Activated CD4-positive, alpha-beta T cell treated with anti-CD3 and anti-CD28 coated beads, Interleukin-2, amount 50 U/mL, for 16 hours (primary cell): ENCODE data around the gene FCAMR.
A peak's percentile ranks its signal among the peaks of the same experiment; 100 is the strongest.
"Not testable (repeated sequence)": the region's sequence is repeated elsewhere in the genome, so short reads cannot be mapped to it uniquely, and the experiment has no call there.

Source experiments
- DNase-seq: peaks from one replicate; pipeline ENCODE4 v3.0.0-alpha.2; 2020

The FCAMR gene

DNA sequence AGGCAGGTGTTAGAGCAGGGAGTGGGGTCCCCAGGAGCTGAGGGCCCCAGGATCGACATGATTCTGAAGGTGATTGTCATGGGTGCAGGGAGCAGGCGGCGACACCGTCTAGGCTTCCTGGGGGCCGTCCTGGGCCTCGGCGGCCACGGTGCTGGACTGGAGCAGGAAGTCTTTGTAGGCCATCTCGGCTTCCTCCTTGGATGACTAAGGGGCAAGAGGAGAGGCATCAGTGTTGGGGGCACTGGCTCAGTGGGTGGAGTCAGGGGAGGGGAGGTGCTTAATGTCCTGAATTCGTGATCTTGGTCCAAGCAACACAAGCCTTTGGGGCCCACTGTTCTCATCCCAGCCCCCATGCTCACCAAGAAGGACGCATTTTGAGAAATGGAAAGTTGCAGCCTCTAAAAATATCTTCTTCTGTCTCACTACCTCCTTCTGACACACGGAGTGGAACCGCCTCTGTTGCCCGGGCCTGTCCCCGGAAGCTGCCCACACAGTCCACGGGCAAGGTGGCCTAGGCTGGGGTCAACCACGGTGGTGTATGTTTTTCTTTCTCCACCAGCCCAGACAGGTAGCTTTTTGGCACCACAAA, 40.0 kb downstream of the FCAMR start:
- no peak for DNase-seq

DNA sequence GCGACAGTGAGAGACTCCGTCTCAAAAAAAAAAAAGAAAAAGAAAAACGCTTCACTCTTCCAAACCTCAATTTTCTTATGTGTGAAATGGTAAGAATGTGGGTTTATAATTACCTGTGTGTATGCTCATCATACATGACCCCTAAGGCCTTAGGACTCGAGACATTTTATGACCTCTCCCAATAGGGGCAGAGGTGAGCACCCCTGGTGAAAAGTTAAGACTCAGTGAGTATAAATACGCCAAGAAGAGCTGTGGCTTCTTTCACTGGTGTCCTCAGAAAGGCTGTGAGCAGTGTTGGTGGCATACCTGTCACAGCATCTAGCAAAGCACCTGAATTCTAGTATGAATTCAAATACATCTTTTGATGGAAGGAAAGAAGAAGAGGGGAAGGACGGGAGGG, 40.7 kb downstream of the FCAMR start:
- DNase-seq, result no peak

DNA sequence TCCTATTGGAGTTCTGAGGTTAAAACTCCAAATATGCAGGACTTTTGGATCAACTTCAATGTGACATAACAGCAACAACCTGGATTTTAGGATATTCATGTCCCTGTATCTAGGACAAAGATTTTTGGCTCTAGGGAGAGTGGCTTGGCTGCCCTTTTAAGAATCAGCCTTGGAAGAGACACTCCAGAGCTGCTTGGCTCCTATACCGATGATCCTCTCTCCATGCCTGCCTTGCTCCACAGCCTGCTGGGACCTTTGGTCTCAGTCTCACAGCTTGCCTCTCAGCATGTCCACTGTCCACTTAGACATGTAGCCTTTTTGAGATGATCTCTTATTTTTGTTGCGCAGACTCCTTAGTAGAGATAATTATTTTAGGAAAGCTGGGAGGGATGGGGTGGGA, 44.0 kb downstream of the FCAMR start:
- no peak for DNase-seq

DNA sequence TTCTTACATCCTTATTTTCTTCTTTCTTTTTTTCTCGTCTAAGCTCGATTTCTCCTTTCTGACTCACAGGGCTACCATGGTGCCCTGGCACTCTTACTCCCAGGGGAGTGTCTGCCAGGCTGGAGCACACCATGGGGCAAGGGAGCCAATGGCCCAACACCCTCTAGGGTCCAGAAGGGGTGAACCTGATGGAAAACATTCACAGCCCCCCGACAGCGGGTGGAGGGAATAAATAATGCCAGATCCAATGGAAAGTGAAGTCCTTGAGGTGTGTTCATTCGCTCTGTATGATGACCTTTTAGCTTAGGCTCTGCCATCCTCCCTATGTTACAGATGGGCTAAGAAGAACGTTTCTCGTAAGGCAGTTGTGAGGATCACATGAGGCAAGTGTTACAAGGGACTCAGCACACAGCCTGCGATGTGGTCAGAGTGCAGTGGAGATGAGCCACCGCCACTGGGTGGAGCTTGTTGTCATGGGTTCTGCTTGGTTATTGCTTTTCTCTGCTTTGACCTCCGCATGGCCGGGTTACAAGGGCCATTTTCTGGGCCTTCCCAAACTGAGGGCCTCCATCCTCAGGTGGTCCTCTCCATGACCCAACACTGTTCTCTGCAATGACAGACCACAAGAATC, 45.0 kb downstream of the FCAMR start:
- peak; percentile 53 for DNase-seq

DNA sequence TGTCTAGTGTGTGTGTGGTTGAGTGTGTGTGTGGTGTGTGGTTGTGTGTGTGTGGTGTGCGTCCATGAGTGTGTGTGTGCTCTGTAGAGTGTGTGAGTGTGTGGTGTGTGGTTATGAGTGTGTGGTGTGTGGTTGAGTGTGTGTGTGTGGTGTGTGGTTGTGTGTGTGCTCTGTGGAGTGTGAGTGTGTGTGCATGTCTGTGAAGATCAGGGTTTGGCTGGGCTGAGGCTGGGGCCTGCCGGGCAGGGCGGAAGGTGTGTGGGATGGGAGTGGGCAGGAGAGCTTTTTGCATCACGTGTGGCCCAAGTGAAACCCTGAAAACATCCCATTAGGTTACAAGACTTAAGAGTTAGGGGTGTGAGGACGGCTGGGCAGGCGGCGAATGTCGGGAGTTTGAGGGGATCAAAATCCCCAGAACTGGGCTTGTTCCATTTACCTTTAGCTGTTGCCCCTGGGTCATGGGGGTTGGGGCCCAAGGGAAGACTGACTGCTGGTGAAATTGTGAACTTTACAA, 45.6 kb downstream of the FCAMR start:
- DNase-seq, result no peak

DNA sequence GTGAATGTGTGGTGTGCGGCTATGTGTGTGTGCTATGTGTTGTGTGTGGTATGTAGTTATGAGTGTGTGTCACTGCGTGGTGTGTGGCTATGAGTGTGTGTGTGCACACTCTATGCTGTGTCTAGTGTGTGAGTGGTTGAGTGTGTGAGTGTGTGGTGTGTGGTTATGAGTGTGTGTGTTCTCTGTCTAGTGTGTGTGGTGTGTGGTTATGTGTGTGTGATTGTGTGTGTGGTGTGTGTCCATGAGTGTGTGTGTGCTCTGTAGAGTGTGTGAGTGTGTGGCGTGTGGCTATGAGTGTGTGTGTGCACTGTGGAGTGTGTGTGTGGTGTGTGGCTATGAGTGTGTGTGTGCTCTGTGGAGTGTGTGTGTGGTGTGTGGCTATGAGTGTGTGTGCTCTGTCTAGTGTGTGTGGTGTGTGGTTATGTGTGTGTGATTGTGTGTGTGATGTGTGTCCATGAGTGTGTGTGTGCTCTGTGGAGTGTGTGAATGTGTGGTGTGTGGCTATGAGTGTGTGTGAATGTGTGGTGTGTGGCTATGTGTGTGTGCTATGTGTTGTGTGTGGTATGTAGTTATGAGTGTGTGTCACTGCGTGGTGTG, 46.2 kb downstream of the FCAMR start:
- not testable (repeated sequence) for DNase-seq

DNA sequence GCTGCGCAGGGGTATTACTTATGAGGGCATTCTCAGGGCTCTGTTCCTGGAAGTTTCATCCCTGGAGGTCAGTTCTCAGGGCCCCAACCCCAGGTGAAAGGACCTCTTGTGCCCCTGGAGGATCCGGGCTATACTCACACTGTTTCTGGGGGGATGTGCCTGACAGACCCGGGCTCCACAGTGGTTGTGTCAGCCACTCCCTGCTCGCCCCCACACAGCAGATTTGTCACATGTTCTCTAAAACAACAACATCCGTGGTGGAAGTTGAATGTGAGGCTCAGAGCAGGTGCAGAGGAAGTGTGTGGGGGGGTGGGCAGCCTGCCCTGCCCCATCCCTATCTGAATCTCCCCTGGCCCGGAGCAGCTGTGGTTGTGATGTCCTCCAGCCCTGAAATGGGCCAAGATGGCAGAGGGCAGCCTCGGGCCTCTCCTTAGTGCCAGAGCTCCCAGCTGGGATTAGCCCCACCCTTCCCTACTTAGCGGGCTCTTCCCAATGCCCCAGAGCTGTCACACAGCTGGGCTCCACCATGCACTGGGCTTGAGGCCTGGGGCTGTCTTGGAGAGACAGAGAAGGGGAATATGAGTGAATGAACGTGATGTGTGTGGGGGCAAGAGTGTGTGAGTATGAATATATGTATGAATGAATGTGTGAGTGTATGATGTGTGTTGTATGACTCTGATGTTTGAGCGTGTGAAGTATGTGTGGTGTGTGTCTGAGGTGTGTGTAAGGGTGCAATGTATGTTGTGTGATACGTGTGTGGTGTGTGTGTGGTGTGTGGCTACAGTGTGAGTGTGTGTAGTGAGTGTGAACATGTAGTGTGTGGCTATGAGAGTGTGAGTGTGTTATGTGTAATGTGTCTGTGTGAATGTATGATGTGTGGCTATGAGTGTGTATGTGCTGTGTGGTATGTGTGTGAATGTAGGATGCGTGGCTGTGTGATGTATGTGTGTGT, 47.0 kb downstream of the FCAMR start:
- peak; percentile 43 for DNase-seq

DNA sequence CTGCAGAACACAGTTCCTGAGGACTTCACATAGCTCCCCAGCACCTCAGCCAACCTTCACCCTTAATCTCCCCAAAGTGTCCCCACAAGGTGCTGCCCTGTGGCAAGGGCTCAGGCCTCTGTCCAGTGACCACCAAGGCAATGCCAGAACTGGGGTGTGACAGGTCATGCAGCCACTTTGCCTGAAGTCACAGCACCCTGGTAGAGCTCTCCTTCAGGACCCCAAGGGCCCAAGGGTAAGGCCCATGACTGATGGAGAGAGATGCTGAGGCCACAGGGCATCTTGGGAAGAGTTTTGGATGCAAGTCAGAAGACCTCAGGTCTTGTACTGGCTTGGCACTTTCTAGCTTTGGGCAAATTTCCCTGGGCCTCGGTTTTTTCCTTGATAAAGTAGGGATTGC, 47.7 kb downstream of the FCAMR start:
- DNase-seq, result no peak

DNA sequence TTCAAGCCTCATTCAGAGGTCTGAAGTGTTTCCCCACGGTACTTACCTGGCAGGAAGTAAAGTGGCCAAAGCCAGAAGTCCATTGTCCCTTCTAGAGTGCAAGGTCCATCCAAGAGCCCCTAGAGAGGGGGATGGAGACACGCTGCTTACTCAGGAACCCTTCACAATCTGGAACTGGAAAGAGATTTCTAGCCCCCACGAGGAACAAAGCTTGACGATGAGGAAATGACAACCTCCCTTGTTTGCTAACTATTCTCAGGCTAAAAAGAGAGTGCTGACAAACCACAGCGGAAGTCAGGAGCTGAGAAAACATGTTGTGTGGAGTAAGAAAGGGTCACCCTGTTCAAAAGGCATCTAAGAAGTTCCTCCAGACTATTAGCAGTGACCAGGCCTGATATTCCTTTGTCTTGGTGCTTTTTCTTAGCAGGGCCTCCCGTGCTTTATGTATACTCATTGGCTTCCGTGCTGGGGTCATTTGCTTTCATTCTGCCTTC, 48.4 kb downstream of the FCAMR start, which contains the start of gene FCMR:
FCMR (minus strand) TSS at position 170 of the 494 bp plus-strand sequence; CDS start at position 83, 87 bp downstream.
- DNase-seq, result peak; percentile 61

DNA sequence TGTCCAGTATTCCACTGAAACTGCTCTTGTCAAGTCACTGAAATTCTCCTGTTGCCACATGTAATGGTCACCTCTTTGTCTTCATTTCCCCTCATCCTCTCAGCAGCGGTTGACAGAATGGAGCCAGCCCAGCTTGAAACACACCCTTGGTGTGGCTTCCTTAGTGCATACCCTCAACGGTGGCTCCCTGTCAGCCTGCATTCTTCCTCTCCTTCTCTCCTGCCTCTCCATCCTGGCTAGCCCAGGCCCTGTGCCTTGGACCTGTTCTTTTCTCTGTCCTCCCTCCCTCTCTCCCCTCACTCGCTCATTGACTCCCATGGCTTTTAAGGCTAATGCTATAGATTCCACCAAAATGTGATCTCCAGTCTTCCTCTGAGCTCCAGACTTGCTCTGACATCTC, 52.2 kb downstream of the FCAMR start:
- DNase-seq, result no peak

DNA sequence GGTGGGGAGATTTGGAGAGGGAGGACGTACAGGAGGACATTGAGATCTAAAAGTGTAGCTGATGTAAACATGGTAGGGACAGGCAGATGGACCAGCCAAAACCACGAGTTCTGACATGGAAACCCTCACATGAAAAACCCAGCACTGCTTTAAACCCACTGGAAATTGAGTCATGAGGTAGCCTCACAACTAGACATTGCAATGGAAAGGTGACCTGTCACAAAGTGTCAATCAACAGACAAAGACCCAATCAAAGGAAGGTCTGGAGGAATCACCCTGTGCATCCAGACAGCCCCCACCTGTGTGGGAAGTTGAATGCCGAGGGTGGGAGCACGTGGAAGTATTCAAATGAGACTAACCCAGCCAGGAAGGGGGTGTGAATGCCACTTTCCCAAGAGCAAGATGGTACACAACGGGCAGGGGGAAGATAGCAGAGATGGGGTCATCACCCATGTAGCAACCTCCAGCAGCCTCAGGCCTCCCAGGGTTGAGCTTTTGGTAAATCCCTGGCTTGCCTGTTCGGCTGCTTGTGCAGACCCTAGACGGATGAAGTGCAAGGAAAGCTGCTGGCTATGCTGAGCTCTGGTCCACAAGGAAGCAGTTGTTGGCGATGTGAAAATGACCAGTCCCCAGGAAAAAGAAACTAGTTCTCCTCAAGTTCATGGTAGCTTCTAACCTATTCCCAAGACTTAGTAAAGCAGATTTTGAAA, 54.1 kb downstream of the FCAMR start:
- no peak for DNase-seq

DNA sequence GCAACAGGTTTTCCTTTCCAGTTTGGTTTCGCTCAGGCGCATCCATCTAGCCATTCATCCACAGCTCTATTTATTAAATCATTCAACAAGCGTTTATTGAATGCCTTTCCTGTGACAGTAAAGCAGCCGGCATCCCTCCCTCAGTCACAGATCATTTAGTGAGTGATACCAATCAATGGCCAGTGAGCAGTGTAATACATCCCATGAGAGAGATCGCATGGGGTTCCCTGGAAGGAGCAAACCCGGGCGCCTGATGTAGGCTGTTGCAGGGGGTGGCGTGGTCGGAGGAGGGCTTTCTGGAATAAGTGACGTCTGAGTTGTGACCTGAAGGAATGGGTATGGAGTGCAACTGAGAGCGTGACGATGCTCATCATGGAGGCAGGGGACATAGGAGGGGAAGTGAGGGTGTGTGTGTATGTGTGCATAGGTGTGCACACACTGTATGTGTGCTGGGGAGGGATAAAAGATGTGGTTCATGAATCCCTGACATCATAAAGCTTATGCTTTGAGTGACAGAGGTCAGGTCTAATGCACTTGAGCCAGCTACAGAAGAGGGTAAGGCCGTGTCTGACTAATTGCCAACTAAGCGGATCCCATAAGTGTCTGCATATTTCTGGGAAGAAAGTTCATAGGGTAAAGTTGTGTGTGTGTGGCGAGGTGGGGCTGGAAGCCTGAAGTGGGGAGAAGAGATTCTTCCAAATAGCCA, 55.1 kb downstream of the FCAMR start:
- DNase-seq, result no peak

DNA sequence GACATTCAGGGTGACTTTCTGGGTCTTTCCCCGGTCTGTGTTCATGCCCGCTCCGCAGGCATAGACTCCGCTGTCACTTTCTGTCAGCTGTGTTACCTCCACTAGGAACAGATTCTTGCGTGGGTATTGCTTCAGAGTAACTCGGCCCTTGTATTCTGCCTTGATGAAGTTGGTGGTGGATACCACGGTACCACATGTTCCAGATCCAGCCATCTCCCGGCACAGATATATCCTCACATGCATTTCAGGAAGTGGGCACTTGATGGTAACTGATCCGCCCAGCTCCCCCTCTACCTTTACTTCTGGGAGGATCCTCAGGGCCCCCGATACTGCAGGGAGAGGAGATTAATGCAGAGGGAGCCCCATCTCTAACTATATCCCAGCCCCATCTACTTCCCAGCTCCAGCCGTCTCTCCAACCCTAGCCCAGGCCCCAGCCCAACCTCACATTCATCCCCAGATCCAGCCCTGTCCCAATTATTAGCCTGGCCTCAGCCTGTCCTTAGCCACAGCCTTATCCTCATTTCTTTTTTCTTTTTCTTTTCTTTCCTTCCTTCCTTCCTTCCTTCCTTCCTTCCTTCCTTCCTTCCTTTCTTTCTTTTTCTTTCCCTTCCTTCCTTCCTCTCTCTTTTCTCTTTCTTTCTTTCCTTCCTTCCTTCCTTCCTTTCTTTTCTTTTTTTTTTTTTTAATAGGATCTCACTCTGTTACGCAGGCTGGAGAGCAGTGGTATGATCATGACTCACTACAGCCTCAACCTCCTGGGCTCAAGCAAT, 56.3 kb downstream of the FCAMR start:
- DNase-seq, result no peak

DNA sequence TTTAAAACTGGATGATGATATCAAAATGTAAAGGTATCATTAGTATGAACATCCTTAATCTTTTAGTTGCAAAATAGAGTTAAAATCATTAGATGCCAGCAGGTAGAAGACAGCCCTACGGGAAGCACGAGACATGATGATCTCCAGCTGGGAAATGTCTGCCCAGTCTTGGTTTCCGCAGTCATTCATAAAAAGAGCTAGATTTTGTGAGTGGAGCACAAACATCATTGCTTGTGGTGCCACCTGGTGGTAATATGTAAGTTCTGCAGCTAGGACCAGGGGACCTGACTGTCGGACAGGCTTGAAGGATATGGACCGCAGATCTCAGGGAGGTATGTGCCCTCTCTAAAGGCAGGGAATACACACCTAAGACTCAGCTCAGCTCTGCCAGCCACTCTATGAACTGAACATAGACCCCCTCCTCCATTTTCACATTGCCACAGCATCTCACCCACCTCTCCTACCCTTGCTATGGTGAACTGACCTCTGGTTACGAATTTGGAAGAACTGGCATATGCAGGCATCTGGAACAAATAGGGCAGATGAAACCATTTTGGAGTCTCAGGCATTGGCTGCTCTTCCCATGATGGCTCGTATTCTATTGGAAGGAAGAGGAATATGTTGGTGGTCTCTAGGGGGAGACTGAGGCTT, 57.7 kb downstream of the FCAMR start:
- DNase-seq, result peak; percentile 83

DNA sequence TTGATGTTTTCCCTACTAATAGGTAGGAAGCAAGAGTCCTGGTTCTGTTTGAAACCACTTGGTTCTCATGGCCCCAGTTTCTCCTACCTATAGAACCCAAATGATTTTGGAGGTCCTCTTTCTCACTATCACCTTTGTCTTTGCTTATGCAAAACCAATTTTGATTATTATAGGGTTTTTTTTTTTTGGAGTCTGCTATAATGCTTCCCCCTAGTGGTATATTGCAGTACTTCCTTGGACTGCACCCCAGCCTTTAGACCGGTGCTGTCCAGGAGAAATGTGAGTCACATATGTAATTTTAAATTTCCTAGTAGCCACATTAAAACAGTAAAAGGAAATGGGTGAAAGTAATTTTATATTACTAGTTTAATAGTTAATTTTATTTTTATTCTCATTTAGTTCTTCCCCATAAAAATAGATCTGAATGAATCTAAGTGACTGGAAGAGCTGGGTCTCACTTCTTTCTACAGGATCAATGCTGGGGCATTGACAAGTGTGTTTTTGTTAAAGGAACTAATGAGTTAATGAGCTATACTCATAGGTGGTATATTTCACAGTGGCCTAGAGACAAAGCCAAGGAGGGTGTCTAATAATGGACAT, 59.1 kb downstream of the FCAMR start:
- DNase-seq, result peak; percentile 61

DNA sequence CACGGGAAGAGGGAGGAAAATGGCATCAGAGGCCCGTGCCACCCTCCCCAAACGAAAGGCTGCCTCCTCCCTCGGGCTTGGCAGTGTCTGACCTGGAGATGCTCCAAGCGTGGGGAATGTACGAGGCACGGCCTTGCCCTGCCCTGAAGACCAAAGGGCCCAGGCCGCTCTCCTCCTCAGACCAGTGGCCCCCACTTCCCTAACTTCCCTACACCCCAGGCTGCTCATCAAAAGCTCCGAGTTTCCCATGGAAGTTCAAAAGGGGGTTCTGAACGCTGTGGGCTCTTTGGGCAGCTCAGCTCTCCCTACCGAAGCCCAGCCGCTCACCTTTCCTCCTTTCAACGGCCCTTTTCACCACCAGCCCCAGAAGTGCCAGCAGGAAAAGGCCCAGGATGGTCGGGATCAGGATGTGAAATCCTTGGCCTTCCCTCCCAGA, 60.4 kb downstream of the FCAMR start:
- DNase-seq, result no peak

DNA sequence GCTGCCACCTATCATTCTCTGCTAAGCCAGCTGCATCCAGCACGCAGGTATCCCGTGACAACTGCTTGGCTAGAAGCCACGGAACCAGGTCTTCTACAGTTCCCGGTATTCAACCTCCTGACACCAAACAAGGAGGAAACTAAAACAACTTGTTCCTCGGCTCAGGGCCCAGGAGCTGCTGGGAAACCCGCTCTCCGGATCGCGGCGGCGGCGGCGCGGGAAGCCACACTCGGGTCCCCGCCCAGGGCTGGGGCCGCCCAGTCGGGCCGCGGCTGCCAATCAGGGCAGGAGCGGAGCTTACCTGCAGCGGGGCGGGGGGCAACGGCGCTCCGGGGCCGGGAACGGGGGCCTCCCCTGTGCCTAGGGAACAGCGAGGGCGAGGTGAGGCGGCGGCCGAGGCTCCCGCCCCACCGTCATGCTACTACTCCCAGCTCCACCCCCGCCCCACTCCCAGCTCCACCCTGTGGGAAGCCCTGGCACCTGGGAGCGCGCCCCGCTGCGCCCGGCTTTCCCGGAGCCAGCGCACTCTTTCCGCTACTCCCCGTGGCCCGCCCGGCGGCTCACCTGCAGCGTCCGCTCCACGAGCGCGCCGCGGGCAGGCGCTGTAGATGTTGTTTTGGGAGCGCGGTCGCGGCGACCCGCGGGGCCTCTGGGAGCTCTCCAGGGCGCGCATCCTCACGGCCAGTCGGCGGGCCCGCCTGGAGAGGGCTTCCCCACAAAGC, 60.9 kb downstream of the FCAMR start:
- no peak for DNase-seq

DNA sequence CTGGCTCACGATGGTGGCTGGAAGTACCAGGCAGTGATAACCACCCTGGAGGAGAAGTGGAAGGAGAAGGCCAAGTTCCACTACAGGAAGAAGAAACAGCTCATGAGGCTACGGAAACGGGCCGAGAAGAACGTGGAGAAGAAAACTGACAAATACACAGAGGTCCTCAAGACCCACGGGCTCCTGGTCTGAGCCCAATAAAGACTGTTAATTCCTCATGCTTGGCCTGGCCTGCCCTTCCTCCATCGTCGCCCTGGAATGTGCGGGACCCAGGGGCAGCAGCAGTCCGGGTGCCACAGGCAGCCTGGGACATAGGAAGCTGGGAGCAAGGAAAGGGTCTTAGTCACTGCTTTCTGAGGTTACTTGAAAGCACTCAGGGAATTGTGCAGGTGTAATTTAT, 62.2 kb downstream of the FCAMR start:
- DNase-seq, result no peak
